ENCODE data around the gene ELL.

ELL gene

DNA sequence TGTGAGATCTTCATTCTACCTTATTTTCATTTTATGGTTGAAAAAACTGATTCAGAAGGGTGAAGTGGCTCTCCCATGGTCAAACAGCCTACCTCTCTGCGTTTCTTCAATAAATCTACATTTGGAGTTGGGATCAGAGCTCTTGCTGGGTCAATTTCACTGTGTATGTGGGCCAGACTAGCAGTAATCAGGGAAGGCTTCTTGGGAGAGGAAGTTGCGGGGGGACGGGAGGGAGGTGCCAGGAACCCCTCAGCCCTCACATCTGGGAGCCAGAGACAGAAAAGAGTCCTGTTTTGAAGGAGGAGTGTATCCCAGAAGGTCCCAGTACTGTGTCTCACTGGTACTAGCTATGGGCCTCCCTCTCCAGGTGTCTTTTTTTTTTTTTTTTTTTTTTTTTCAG, 36.7 kb upstream of the ELL start:
- TF ChIP-seq, protein P1, sequence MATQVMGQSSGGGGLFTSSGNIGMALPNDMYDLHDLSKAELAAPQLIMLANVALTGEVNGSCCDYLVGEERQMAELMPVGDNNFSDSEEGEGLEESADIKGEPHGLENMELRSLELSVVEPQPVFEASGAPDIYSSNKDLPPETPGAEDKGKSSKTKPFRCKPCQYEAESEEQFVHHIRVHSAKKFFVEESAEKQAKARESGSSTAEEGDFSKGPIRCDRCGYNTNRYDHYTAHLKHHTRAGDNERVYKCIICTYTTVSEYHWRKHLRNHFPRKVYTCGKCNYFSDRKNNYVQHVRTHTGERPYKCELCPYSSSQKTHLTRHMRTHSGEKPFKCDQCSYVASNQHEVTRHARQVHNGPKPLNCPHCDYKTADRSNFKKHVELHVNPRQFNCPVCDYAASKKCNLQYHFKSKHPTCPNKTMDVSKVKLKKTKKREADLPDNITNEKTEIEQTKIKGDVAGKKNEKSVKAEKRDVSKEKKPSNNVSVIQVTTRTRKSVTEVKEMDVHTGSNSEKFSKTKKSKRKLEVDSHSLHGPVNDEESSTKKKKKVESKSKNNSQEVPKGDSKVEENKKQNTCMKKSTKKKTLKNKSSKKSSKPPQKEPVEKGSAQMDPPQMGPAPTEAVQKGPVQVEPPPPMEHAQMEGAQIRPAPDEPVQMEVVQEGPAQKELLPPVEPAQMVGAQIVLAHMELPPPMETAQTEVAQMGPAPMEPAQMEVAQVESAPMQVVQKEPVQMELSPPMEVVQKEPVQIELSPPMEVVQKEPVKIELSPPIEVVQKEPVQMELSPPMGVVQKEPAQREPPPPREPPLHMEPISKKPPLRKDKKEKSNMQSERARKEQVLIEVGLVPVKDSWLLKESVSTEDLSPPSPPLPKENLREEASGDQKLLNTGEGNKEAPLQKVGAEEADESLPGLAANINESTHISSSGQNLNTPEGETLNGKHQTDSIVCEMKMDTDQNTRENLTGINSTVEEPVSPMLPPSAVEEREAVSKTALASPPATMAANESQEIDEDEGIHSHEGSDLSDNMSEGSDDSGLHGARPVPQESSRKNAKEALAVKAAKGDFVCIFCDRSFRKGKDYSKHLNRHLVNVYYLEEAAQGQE (IDR thresholded peaks at IDR 0.05; ENCODE audit: low read depth) = no peak
- TF ChIP-seq CREB1 (IDR thresholded peaks at IDR 0.05; ENCODE audit: low read depth) = no peak
- TF ChIP-seq RAD21 (IDR thresholded peaks at IDR 0.05; ENCODE audit: low read depth) = no peak
- TF ChIP-seq FOXM1 (IDR thresholded peaks at IDR 0.05; ENCODE audit: borderline replicate concordance, low read depth) = no peak
- TF ChIP-seq TAF1 (IDR thresholded peaks at IDR 0.05; ENCODE audit: low read depth) = no peak
- no peak for TF ChIP-seq ZBTB7A (IDR thresholded peaks at IDR 0.05; ENCODE audit: low read depth)
- TF ChIP-seq, protein P2, sequence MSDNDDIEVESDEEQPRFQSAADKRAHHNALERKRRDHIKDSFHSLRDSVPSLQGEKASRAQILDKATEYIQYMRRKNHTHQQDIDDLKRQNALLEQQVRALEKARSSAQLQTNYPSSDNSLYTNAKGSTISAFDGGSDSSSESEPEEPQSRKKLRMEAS (IDR thresholded peaks at IDR 0.05) = no peak
- no peak for TF ChIP-seq TEAD4 (IDR thresholded peaks at IDR 0.05)
- no peak for TF ChIP-seq NFIC (IDR thresholded peaks at IDR 0.05)
- no peak for TF ChIP-seq EGR1 (IDR thresholded peaks at IDR 0.05)

DNA sequence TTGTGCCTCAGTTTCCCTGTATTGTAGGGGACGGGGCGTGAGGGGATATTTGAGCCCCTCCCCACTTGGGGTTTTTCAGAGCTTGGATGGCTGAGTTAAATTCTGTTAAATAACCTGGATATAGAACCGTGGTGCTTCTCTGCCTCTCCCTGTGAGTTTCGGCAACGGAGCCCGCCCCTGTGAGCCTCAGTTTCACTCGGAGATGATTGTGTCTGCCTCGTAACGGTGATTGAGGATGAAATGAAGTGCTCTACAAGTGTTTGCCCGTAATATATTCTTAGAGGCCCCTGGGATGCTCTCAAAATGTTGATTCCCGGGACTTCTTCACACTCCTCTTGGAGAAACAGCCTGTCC, 36.3 kb upstream of the ELL start:
- no peak for TF ChIP-seq TEAD4 (IDR thresholded peaks at IDR 0.05)
- no peak for TF ChIP-seq NFIC (IDR thresholded peaks at IDR 0.05)
- TF ChIP-seq ZBTB7A (IDR thresholded peaks at IDR 0.05; ENCODE audit: low read depth) = no peak
- no peak for TF ChIP-seq FOXM1 (IDR thresholded peaks at IDR 0.05; ENCODE audit: borderline replicate concordance, low read depth)
- TF ChIP-seq TCF12 (IDR thresholded peaks at IDR 0.05; ENCODE audit: low read depth) = no peak
- TF ChIP-seq, protein P3, sequence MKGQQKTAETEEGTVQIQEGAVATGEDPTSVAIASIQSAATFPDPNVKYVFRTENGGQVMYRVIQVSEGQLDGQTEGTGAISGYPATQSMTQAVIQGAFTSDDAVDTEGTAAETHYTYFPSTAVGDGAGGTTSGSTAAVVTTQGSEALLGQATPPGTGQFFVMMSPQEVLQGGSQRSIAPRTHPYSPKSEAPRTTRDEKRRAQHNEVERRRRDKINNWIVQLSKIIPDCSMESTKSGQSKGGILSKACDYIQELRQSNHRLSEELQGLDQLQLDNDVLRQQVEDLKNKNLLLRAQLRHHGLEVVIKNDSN (IDR thresholded peaks at IDR 0.05) = no peak
- no peak for TF ChIP-seq TAF1 (IDR thresholded peaks at IDR 0.05; ENCODE audit: low read depth)
- TF ChIP-seq, protein P1 (IDR thresholded peaks at IDR 0.05; ENCODE audit: low read depth) = no peak
- no peak for TF ChIP-seq CEBPB (IDR thresholded peaks at IDR 0.05)
- no peak for TF ChIP-seq EP300 (IDR thresholded peaks at IDR 0.05; ENCODE audit: borderline replicate concordance)
- no peak for TF ChIP-seq CREB1 (IDR thresholded peaks at IDR 0.05; ENCODE audit: low read depth)
- TF ChIP-seq EGR1 (IDR thresholded peaks at IDR 0.05) = no peak
- TF ChIP-seq, protein P2 (IDR thresholded peaks at IDR 0.05) = no peak
- TF ChIP-seq RAD21 (IDR thresholded peaks at IDR 0.05; ENCODE audit: low read depth) = no peak
- TF ChIP-seq YY1 (IDR thresholded peaks at IDR 0.05; ENCODE audit: low read depth) = no peak

DNA sequence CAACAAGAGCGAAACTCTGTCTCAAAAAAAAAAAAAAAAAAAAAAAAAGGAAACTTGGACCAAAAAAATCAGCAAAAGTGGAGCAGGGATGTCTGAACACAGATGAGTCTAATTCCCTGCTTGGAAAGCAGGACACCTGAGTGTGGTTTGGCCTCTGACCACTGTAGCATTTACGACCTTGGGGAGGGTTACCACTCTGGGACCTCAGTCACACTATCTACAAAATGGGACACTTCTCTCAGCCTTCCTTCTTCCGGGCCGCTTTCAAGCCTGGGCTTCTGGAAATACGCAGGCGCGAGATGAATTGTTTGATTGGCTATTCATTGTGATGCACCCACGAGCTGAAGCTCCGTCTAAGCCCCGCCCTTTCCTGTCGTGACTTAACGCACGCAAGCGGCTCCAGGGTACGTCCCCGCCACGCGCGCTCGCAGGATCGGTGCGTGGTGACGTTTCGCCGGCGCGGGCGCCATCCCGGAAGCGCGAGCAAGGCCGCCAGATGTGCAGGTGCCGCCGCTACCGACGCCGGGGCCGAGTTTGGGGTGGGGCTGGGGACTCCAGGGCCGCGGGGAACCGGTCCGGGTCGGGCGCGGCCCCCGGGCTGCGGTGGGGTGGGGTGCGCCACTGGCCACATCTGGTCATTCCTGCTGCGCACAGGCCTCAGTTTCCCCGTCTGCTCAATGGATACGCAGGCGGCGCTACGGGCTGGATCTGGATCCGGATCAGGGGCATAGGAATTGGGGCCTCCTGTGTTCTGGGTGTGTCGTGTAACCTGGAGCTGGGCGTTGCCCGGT, 35.7 kb upstream of the ELL start, which contains the start of gene KXD1:
TSS of gene KXD1 (plus strand) at position 460 of the 791 bp plus-strand sequence. CDS start 4,187 bp downstream, outside the sequence.
- TF ChIP-seq TAF1 (IDR thresholded peaks at IDR 0.05; ENCODE audit: low read depth) (no peak; the same call in 1 of the 2 replicates), NFIC (IDR thresholded peaks at IDR 0.05) (no peak), EP300 (IDR thresholded peaks at IDR 0.05; ENCODE audit: borderline replicate concordance) (peak; percentile 23; the same call in 1 of the 2 replicates), TCF12 (IDR thresholded peaks at IDR 0.05; ENCODE audit: low read depth) (peak; percentile 49; the same call in 1 of the 2 replicates), TEAD4 (IDR thresholded peaks at IDR 0.05) (no peak), YY1 (IDR thresholded peaks at IDR 0.05; ENCODE audit: low read depth) (peak; percentile 67), CREB1 (IDR thresholded peaks at IDR 0.05; ENCODE audit: low read depth) (peak; percentile 86)
- TF ChIP-seq, protein P2 (IDR thresholded peaks at IDR 0.05) = peak; percentile 88
- TF ChIP-seq, protein P3 (IDR thresholded peaks at IDR 0.05) = peak; percentile 43; the same call in 1 of the 2 replicates

DNA sequence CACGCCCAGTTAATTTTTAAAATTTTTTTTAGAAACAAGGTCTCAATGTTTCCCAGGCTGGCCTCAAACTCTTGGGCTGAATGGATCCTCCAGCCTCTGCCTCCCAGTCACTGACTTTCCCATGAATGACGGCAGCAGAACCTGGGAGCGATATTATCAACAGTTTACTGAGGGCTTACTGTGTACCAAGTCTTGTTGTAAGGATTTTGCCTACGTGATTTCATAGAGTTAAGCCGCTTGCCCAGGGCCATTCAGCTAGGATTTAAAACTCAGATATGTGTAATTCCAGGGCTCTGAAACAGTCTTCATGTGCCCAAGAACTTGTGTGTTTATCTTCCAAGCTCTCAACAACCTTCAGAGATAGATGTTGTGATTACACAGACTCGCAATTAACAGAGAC, 29.8 kb upstream of the ELL start:
- TF ChIP-seq CREB1 (IDR thresholded peaks at IDR 0.05; ENCODE audit: low read depth) (no peak), TCF12 (IDR thresholded peaks at IDR 0.05; ENCODE audit: low read depth) (no peak), TEAD4 (IDR thresholded peaks at IDR 0.05) (no peak), NFIC (IDR thresholded peaks at IDR 0.05) (no peak), YY1 (IDR thresholded peaks at IDR 0.05; ENCODE audit: low read depth) (no peak), ZBTB7A (IDR thresholded peaks at IDR 0.05; ENCODE audit: low read depth) (no peak), EP300 (IDR thresholded peaks at IDR 0.05; ENCODE audit: borderline replicate concordance) (no peak), EGR1 (IDR thresholded peaks at IDR 0.05) (no peak), FOXM1 (IDR thresholded peaks at IDR 0.05; ENCODE audit: borderline replicate concordance, low read depth) (no peak), TAF1 (IDR thresholded peaks at IDR 0.05; ENCODE audit: low read depth) (no peak), RAD21 (IDR thresholded peaks at IDR 0.05; ENCODE audit: low read depth) (no peak)
- TF ChIP-seq, protein P3 (IDR thresholded peaks at IDR 0.05) = no peak
- TF ChIP-seq, protein P1 (IDR thresholded peaks at IDR 0.05; ENCODE audit: low read depth) = no peak
- TF ChIP-seq, protein P2 (IDR thresholded peaks at IDR 0.05) = no peak

Data from Ishikawa (cell line).